Astrocyte (in vitro differentiated cells and primary cell): ENCODE data around the gene MAST3. TPM values are rescaled to one million over a fixed set of nuclear protein-coding genes. Genes with fewer than 3 reads are reported as not detected.

Experiments
- DNase-seq: peaks from one replicate; pipeline ENCODE4 v3.0.0-alpha.2; 2010; ENCODE audit warnings: low read depth
- FAIRE-seq: peaks from 2 replicates; lab custom pipeline; 2011; peaks lifted over from hg19 to GRCh38; lab: Jason Lieb, UNC
- H2AFZ ChIP-seq: 2 replicates; pipeline ENCODE4 v1.6.0; 2012; ENCODE audit warnings: low read depth, low read length, inconsistent platforms
- H3K27ac ChIP-seq: 2 replicates; pipeline ENCODE4 v1.5.1; 2011; ENCODE audit warnings: low read depth, low read length, inconsistent platforms
- H3K27me3 ChIP-seq: 2 replicates; pipeline ENCODE4 v1.6.0; 2011; ENCODE audit warnings: low read length, inconsistent platforms; ENCODE audit not compliant: insufficient read depth
- H3K36me3 ChIP-seq: 2 replicates; pipeline ENCODE4 v1.5.1; 2011; ENCODE audit warnings: low read length, inconsistent platforms; ENCODE audit not compliant: insufficient read depth
- H3K4me1 ChIP-seq: 2 replicates; pipeline ENCODE4 v1.5.1; 2011; ENCODE audit warnings: low read length, inconsistent platforms; ENCODE audit not compliant: insufficient read depth
- H3K4me2 ChIP-seq: 2 replicates; pipeline ENCODE4 v1.6.0; 2012; ENCODE audit warnings: low read length, inconsistent platforms
- H3K4me3 ChIP-seq: 2 replicates; pipeline ENCODE4 v1.5.1; 2011; ENCODE audit warnings: low read depth, mild to moderate bottlenecking, low read length, inconsistent platforms; ENCODE audit not compliant: insufficient read depth
- H3K79me2 ChIP-seq: 2 replicates; pipeline ENCODE4 v1.6.0; 2012; ENCODE audit warnings: mild to moderate bottlenecking, low read length, inconsistent platforms; ENCODE audit not compliant: insufficient read depth
- H3K9ac ChIP-seq: 2 replicates; pipeline ENCODE4 v1.6.0; 2012; ENCODE audit warnings: mild to moderate bottlenecking, low read length, inconsistent platforms
- H3K9me3 ChIP-seq: 2 replicates; pipeline ENCODE4 v1.5.1; 2012; ENCODE audit warnings: low read depth, mild to moderate bottlenecking, low read length, inconsistent platforms; ENCODE audit not compliant: insufficient read depth
- H4K20me1 ChIP-seq: 2 replicates; pipeline ENCODE4 v1.6.0; 2012; ENCODE audit warnings: low read length, inconsistent platforms; ENCODE audit not compliant: insufficient read depth
- H3K27ac Mint-ChIP-seq: one replicate; pipeline ENCODE4 v1.8.0; 2021; ENCODE audit warnings: mild to moderate bottlenecking, mixed read lengths; ENCODE audit not compliant: unreplicated experiment
- H3K27me3 Mint-ChIP-seq: one replicate; pipeline ENCODE4 v1.8.0; 2021; ENCODE audit warnings: low read depth, mixed read lengths; ENCODE audit not compliant: unreplicated experiment
- H3K36me3 Mint-ChIP-seq: one replicate; pipeline ENCODE4 v1.8.0; 2021; ENCODE audit warnings: low read depth, mixed read lengths; ENCODE audit not compliant: unreplicated experiment
- H3K4me1 Mint-ChIP-seq: one replicate; pipeline ENCODE4 v1.8.0; 2021; ENCODE audit warnings: low read depth, mixed read lengths; ENCODE audit not compliant: unreplicated experiment
- H3K4me3 Mint-ChIP-seq: one replicate; pipeline ENCODE4 v1.8.0; 2021; ENCODE audit warnings: mild to moderate bottlenecking, moderate library complexity, mixed read lengths; ENCODE audit not compliant: unreplicated experiment
- H3K9me3 Mint-ChIP-seq: one replicate; pipeline ENCODE4 v1.8.0; 2021; ENCODE audit warnings: mild to moderate bottlenecking, mixed read lengths; ENCODE audit not compliant: unreplicated experiment
- CTCF ChIP-seq: IDR thresholded peaks from 2 replicates; pipeline ENCODE4 v1.5.1; 2011; ENCODE audit warnings: low read depth, mild to moderate bottlenecking, inconsistent platforms, low read length, moderate library complexity; ENCODE audit not compliant: insufficient read depth
- EZH2 ChIP-seq: IDR thresholded peaks from 2 replicates; pipeline ENCODE4 v1.6.1; 2012; ENCODE audit warnings: mild to moderate bottlenecking, low read length, inconsistent platforms; ENCODE audit not compliant: insufficient read depth
- total RNA-seq: library from RNA; stranded (reverse); gene quantifications from 2 replicates; pipeline ENCODE4 v1.2.1, GENCODE V29; 2021

The MAST3 gene
- total RNA-seq, 1 donor from 2014 or later: 5.5 TPM

DNA sequence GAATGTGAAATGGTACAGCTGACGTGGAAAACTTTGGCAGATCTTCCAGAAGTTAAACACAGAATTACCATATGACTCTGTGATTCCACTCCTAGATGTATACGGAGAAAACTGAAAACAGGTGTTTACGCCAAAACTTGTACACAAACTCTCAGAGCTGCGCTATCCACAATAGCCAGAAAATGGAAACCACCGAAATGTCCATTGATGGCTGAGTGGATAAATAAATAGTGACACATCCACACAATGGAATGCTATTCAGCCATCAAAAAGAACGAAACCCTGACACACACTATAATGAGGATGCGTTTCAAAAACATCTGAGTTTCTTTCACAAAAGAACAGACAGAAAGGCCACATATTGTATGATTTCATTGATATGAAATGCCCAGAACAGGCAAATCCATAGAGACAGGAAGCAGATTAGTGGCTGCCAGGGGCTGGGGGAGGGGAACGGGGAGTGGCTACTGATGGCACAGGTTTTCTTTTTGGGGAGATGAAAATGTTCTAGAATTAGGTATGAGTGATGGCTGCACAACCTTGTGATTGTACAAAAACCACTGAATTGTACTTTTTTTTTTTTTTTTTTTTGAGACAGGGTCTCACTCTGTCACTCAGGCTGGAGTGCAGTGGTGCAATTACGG lies 43.9 kb upstream of the MAST3 start:
- H3K27ac ChIP-seq: no peak overlapping the region
- no peaks in the 10 kb centered on the region for H3K4me1 ChIP-seq
- TF ChIP-seq CTCF: no peak
- no peak for TF ChIP-seq EZH2
- DNase-seq: peak; percentile 41
- no peaks in the 10 kb centered on the region for H3K9me3 ChIP-seq
- no peak overlapping the region for H3K9ac ChIP-seq
- no peak overlapping the region for H2AFZ ChIP-seq
- no peak overlapping the region for H3K4me3 ChIP-seq
- H3K36me3 Mint-ChIP-seq: no peaks in the 10 kb centered on the region
- no peaks in the 10 kb centered on the region for H3K36me3 ChIP-seq
- no peaks in the 10 kb centered on the region for H3K79me2 ChIP-seq
- FAIRE-seq: no peak
- no peaks in the 10 kb centered on the region for H4K20me1 ChIP-seq
- no peaks in the 10 kb centered on the region for H3K9me3 Mint-ChIP-seq
- H3K4me1 Mint-ChIP-seq: no peaks in the 10 kb centered on the region
- H3K4me3 Mint-ChIP-seq: no peak overlapping the region
- no peak overlapping the region for H3K27ac Mint-ChIP-seq
- H3K4me2 ChIP-seq: peak overlapping the region; percentile 9
- H3K27me3 ChIP-seq: peaks cover 2% of the 10 kb centered on the region
- peaks cover 26% of the 10 kb centered on the region for H3K27me3 Mint-ChIP-seq

GRCh38 chr19:18055967-18056366 lies 41.6 kb upstream of the MAST3 start:
- Histone ChIP-seq H3K79me2 (no peaks in the 10 kb centered on the region), H3K4me1 (no peaks in the 10 kb centered on the region), H3K4me3 (no peak overlapping the region), H4K20me1 (no peaks in the 10 kb centered on the region), H3K27ac (no peak overlapping the region), H3K36me3 (no peaks in the 10 kb centered on the region), H3K9ac (no peak overlapping the region), H2AFZ (no peak overlapping the region), H3K9me3 (peaks cover 3% of the 10 kb centered on the region), H3K27me3 (peaks cover 2% of the 10 kb centered on the region), H3K4me2 (no peak overlapping the region)
- Mint-ChIP-seq H3K4me3 (no peak overlapping the region), H3K27me3 (peaks cover 27% of the 10 kb centered on the region), H3K27ac (no peak overlapping the region), H3K9me3 (no peaks in the 10 kb centered on the region), H3K4me1 (no peaks in the 10 kb centered on the region), H3K36me3 (no peaks in the 10 kb centered on the region)
- DNase-seq (no peak), FAIRE-seq (no peak)
- no peak for TF ChIP-seq EZH2
- no peak for TF ChIP-seq CTCF

DNA sequence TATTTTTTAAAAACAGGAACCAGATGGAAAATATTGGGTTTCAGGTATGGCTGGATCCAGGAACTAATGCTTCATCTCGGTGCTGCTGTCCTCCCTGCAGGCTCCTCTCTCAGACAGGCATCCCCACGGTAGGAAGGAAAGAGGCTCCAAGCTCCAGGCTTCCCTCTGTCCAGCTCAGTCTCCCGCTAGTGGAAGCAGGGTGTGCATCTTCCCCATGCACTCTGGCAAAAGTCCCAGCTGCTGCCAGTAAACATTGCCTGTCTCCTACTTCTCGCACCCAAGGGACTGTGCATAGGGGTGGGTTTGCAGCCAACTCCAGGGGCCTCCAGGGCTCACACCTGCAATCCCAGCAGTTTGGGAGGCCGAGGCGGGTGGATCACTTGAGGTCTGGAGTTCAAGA lies 40.0 kb upstream of the MAST3 start:
- H3K4me2 ChIP-seq: no peak overlapping the region
- H4K20me1 ChIP-seq: no peaks in the 10 kb centered on the region
- no peak for TF ChIP-seq EZH2
- no peak for TF ChIP-seq CTCF
- peak overlapping the region; percentile 18 for H2AFZ ChIP-seq
- no peaks in the 10 kb centered on the region for H3K27me3 ChIP-seq
- DNase-seq (no peak), FAIRE-seq (no peak)
- no peaks in the 10 kb centered on the region for H3K4me1 ChIP-seq
- no peaks in the 10 kb centered on the region for H3K9me3 Mint-ChIP-seq
- H3K27ac Mint-ChIP-seq: no peak overlapping the region
- H3K4me3 ChIP-seq: no peak overlapping the region
- H3K9ac ChIP-seq: no peak overlapping the region
- H3K36me3 ChIP-seq: no peaks in the 10 kb centered on the region
- peaks cover 33% of the 10 kb centered on the region for H3K27me3 Mint-ChIP-seq
- H3K27ac ChIP-seq: no peak overlapping the region
- no peak overlapping the region for H3K4me3 Mint-ChIP-seq
- H3K9me3 ChIP-seq: peaks cover 3% of the 10 kb centered on the region
- H3K4me1 Mint-ChIP-seq: no peaks in the 10 kb centered on the region
- no peaks in the 10 kb centered on the region for H3K79me2 ChIP-seq
- H3K36me3 Mint-ChIP-seq: no peaks in the 10 kb centered on the region
